Measurements from ENCODE around the gene PROSER2.

DNA sequence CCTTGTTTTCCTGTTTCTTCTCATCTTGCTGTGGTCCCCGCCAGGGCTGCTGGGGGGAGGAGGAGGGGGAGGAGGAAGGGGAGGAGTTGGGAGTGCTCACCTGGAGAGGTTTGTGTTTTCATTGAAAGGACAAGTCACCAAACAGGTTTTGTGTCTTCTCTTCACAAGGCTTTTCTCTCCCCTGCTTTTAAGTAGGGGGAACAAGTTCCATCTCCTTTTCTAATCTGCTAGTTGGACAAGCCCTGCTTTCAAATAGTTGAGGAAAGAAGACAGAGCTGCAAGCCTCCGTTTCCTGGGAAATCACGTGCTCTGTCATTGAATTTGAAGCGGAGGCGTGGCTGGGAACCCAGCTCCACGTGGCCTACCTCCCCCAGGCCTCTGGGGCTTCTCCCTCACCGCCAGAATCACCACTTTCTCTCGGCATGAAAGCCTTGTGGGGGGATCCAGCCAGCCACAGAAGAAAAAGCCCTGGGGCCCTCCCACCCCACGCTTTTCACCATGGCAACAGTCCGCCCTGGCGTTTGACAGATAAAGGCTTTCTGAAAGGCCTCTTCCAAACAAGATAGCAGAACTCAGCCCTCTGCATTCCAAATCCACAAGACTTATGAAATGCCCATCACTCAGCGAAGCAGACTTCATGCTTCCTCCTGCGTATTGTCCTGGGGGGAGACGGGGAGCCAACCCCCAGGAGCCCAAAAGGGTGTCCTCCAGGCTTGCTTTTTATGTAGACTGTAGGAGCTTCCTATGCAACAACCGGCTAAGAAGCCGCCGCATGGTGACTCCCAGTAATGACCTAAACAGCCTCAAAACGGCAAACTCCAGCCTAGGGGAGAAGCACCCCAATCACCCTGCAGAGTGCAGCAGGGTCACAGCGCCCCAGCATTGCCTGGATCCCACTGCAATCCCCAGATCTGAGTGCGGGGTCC lies 51.7 kb downstream of the PROSER2 start:
- no peak for TF ChIP-seq POLR2AphosphoS5 (IDR thresholded peaks at IDR 0.05)
- TF ChIP-seq, protein P1, sequence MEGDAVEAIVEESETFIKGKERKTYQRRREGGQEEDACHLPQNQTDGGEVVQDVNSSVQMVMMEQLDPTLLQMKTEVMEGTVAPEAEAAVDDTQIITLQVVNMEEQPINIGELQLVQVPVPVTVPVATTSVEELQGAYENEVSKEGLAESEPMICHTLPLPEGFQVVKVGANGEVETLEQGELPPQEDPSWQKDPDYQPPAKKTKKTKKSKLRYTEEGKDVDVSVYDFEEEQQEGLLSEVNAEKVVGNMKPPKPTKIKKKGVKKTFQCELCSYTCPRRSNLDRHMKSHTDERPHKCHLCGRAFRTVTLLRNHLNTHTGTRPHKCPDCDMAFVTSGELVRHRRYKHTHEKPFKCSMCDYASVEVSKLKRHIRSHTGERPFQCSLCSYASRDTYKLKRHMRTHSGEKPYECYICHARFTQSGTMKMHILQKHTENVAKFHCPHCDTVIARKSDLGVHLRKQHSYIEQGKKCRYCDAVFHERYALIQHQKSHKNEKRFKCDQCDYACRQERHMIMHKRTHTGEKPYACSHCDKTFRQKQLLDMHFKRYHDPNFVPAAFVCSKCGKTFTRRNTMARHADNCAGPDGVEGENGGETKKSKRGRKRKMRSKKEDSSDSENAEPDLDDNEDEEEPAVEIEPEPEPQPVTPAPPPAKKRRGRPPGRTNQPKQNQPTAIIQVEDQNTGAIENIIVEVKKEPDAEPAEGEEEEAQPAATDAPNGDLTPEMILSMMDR (IDR thresholded peaks at IDR 0.05): no peak
- TF ChIP-seq POLR2A (IDR thresholded peaks at IDR 0.05; ENCODE audit: low read depth): no peak

Measured in esophagus muscularis mucosa (tissue), 3 donors.